Measurements from ENCODE around the gene PLXNB3.

DNA sequence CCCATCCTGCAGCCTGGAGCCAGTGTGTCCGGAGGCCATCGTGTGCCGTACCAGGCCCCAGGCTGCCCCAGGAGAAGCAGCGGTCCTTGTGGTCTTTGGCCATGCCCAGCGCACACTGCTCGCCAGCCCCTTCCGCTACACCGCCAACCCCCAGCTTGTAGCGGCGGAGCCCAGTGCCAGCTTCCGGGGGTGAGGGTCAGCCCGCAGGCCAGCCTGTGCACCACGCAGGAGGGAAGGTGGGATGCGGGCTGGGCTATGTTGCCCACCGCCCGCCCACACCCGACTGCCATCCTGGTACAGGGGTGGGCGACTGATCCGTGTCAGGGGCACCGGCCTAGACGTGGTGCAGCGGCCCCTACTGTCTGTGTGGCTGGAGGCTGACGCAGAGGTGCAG lies 9.2 kb downstream of the PLXNB3 start:
- TF ChIP-seq, protein P1, sequence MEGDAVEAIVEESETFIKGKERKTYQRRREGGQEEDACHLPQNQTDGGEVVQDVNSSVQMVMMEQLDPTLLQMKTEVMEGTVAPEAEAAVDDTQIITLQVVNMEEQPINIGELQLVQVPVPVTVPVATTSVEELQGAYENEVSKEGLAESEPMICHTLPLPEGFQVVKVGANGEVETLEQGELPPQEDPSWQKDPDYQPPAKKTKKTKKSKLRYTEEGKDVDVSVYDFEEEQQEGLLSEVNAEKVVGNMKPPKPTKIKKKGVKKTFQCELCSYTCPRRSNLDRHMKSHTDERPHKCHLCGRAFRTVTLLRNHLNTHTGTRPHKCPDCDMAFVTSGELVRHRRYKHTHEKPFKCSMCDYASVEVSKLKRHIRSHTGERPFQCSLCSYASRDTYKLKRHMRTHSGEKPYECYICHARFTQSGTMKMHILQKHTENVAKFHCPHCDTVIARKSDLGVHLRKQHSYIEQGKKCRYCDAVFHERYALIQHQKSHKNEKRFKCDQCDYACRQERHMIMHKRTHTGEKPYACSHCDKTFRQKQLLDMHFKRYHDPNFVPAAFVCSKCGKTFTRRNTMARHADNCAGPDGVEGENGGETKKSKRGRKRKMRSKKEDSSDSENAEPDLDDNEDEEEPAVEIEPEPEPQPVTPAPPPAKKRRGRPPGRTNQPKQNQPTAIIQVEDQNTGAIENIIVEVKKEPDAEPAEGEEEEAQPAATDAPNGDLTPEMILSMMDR (IDR thresholded peaks at IDR 0.05), result no peak
- no peak for TF ChIP-seq POLR2A (IDR thresholded peaks at IDR 0.05)

All from adrenal gland (tissue), 5 donors.